Neural crest cell (in vitro differentiated cells): ENCODE results near the gene RPRD1B. TPM values are rescaled to one million over a fixed set of nuclear protein-coding genes. Genes with fewer than 3 reads are reported as not detected.

Experiments
- DNase-seq: peaks from one replicate; pipeline ENCODE4 v3.0.0; 2021; ENCODE audit warnings: low read depth, mixed read lengths, low spot score
- H3K27ac Mint-ChIP-seq: one replicate; pipeline ENCODE4 v1.8.0; 2021; ENCODE audit warnings: mild to moderate bottlenecking, mixed read lengths; ENCODE audit not compliant: unreplicated experiment
- H3K27me3 Mint-ChIP-seq: 2 replicates; pipeline ENCODE4 v1.8.0; 2021; ENCODE audit warnings: low read depth, mild to moderate bottlenecking, mixed read lengths
- H3K36me3 Mint-ChIP-seq: 2 replicates; pipeline ENCODE4 v1.8.0; 2021; ENCODE audit warnings: low read depth, mild to moderate bottlenecking, mixed read lengths
- H3K4me1 Mint-ChIP-seq: 2 replicates; pipeline ENCODE4 v1.8.0; 2021; ENCODE audit warnings: mixed read lengths
- H3K4me3 Mint-ChIP-seq: one replicate; pipeline ENCODE4 v1.8.0; 2021; ENCODE audit warnings: mild to moderate bottlenecking, mixed read lengths
- H3K9me3 Mint-ChIP-seq: 2 replicates; pipeline ENCODE4 v1.8.0; 2021; ENCODE audit warnings: mixed read lengths
- total RNA-seq: library from RNA; stranded (reverse); gene quantifications from 2 replicates; pipeline ENCODE4 v1.2.1, GENCODE V29; 2021
- TF ChIP-seq, protein P1 (sequence below): fragments of 200-600 bp; sonication (generic); conservative IDR thresholded peaks from 2 replicates; pipeline ENCODE4 v1.5.0; 2021; ENCODE audit warnings: antibody characterized with exemption, mild to moderate bottlenecking

The RPRD1B gene
- total RNA-seq, 1 donor from 2014 or later, result 41.1 TPM

DNA sequence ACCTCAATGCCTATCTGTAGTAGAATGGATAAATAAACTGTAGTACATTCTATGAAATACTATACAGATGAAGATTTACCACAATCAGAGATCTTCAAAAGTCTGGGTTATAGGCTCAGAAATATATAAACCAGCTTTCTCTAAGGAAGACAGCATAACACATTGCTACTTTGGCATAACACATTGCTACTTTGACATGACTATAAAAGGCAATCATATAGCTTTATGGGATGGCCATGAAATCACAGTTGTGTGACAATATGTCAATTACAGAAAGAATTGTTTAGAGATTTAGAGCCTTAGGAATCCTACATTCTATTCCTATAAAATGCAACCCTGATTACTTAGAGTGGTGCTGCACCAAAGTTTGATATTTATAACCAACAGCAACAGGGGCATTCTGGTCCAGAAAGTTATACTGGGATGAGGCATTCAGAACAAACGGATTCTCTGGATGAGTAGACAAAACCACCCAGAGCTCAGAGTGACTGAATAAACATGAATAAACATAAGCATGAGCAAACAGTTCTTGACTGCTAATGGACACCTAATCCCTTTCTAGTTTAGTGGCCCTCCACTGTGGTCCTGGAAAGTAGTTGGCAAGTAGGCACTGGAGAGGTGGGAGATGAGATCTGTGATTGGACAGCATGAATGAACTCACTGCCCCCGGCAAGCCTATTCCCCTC is 12.3 kb upstream of the RPRD1B start:
- no peak overlapping the region for H3K4me3 Mint-ChIP-seq
- TF ChIP-seq, protein P1, sequence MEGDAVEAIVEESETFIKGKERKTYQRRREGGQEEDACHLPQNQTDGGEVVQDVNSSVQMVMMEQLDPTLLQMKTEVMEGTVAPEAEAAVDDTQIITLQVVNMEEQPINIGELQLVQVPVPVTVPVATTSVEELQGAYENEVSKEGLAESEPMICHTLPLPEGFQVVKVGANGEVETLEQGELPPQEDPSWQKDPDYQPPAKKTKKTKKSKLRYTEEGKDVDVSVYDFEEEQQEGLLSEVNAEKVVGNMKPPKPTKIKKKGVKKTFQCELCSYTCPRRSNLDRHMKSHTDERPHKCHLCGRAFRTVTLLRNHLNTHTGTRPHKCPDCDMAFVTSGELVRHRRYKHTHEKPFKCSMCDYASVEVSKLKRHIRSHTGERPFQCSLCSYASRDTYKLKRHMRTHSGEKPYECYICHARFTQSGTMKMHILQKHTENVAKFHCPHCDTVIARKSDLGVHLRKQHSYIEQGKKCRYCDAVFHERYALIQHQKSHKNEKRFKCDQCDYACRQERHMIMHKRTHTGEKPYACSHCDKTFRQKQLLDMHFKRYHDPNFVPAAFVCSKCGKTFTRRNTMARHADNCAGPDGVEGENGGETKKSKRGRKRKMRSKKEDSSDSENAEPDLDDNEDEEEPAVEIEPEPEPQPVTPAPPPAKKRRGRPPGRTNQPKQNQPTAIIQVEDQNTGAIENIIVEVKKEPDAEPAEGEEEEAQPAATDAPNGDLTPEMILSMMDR, result no peak
- H3K4me1 Mint-ChIP-seq, result no peaks in the 10 kb centered on the region
- H3K27ac Mint-ChIP-seq, result no peak overlapping the region
- H3K36me3 Mint-ChIP-seq, result peaks cover 26% of the 10 kb centered on the region
- peaks cover 3% of the 10 kb centered on the region for H3K9me3 Mint-ChIP-seq
- DNase-seq, result no peak
- H3K27me3 Mint-ChIP-seq, result no peaks in the 10 kb centered on the region

DNA sequence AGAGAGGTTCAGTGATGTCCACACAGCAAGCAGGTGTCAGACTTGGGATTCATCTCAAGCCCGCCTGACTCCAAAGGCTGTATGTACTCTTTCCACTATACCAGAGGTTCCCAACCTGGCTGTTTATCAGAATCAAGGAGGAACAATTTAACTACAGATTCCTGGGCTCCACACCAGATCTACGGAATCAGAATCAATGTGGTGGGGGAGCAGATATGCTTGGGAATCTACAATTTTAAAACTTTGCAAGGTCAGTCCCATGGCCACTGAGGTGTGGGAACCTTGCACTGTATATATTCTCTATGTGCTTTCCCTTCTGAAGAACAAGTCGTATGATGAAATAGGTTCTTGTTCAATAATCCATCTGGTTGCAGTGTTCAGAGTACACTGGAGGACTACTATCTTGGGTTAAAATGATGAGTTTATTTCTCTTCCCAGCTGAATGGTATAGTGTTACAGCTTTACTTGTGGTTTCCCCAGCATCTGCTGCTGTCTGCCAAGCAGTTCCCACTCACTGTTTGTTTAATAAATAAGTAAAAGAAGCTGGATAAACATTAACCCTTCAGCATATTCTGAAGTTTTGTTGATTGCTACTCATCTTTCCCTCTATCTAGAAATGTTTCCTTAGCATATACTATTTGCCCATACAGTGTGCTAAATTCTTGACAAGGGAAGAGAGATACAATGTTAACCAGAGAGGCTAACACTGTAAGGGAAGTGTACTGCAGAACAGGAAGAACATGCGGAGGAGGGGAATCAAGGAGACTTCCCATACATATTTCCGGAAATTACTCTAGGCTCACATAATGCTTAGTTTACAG is 10.2 kb upstream of the RPRD1B start:
- H3K4me3 Mint-ChIP-seq, result no peak overlapping the region
- peaks cover 6% of the 10 kb centered on the region for H3K4me1 Mint-ChIP-seq
- H3K27ac Mint-ChIP-seq, result no peak overlapping the region
- no peak for DNase-seq
- no peaks in the 10 kb centered on the region for H3K27me3 Mint-ChIP-seq
- H3K36me3 Mint-ChIP-seq, result peaks cover 15% of the 10 kb centered on the region
- peaks cover under 1% of the 10 kb centered on the region for H3K9me3 Mint-ChIP-seq
- TF ChIP-seq, protein P1, result no peak

DNA sequence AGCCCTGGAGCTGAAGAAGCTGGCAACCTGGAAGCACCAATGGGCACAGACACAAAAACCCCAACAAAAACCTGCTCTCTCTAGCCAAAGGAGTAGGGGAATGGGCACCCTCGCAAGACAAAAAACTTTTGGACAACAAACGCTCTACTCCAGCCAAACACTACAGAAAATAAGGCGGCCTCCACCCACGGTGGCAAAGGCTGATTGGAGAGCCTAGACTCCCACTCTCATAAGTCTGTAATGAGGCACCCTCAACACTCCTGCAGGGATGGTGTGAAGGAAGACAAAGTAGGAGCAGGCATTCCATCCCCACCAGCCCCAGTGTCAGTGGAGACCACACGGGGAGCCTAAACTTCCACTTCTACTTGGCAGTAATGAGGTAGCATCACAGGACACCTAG is 9.1 kb upstream of the RPRD1B start:
- peaks cover 3% of the 10 kb centered on the region for H3K9me3 Mint-ChIP-seq

DNA sequence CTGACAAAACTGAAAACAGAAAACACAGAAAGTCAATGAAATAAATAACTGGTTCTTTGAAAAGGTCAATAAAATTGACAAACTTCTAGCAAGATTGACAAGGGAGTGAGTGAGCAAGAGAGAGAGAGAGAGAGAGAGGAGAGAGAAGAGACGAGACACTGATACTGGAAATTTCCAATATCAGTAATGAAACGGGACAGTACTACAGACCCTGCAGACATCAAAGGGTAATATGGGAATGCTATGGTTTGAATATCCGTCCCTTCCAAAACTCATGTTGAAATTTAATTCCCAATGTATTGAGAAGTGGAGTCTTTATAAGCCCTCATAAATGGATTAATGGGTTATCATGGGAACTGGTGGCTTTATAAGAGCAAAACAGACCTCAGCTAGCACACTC is 4.1 kb upstream of the RPRD1B start:
- TF ChIP-seq, protein P1, result no peak
- Mint-ChIP-seq H3K4me1 (peaks cover 45% of the 10 kb centered on the region), H3K27me3 (no peaks in the 10 kb centered on the region), H3K36me3 (peaks cover 30% of the 10 kb centered on the region), H3K9me3 (peaks cover 5% of the 10 kb centered on the region), H3K27ac (no peak overlapping the region), H3K4me3 (peak overlapping the region; percentile 39)
- no peak for DNase-seq

More for the DNA sequence above, 9.1 kb upstream of the RPRD1B start:
- TF ChIP-seq, protein P1, result no peak
- Mint-ChIP-seq H3K27ac (no peak overlapping the region), H3K27me3 (no peaks in the 10 kb centered on the region), H3K36me3 (peaks cover 14% of the 10 kb centered on the region), H3K4me1 (peaks cover 12% of the 10 kb centered on the region), H3K4me3 (no peak overlapping the region)
- no peak for DNase-seq

DNA sequence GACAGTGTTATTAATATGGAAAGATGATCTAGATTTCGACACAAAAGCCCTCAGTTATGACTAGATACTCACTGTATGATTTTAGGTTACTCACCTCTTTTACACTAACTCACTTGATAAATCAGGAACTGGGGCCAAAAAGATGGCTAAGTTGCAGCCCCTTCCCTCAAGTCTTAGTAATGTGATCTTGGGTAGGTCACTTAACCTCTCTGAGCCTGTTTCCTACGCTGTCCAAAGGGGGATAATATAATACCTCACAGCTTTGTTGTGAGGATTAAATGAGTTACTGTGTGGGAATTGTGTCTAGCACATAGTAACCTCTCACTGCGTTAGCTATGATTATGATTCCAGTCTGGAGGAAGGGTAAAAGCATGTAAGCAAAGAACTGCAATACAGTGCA is 1.6 kb upstream of the RPRD1B start:
- TF ChIP-seq, protein P1, result no peak
- no peak for DNase-seq
- Mint-ChIP-seq H3K27ac (no peak overlapping the region), H3K36me3 (peaks cover 35% of the 10 kb centered on the region), H3K27me3 (no peaks in the 10 kb centered on the region), H3K9me3 (peaks cover 5% of the 10 kb centered on the region), H3K4me1 (peaks cover 64% of the 10 kb centered on the region), H3K4me3 (peak overlapping the region; percentile 98)
